Measurements from ENCODE around the gene NTHL1.
"Not testable (repeated sequence)": the region's sequence is repeated elsewhere in the genome, so short reads cannot be mapped to it uniquely, and the experiment has no call there.

NTHL1 gene

GRCh38 chr16:2040041-2040786, 7.4 kb downstream of the NTHL1 start:
- no peak for FAIRE-seq

- peak; percentile 72 for FAIRE-seq
Measured at GRCh38 chr16:2039274-2040031, 8.2 kb downstream of the NTHL1 start.

- FAIRE-seq, result no peak
Measured at GRCh38 chr16:2038382-2039231, 9.0 kb downstream of the NTHL1 start.

- FAIRE-seq, result no peak
Measured at GRCh38 chr16:2037647-2038381, 9.8 kb downstream of the NTHL1 start.

- FAIRE-seq, result no peak
Measured at GRCh38 chr16:2037115-2037514, 10.5 kb downstream of the NTHL1 start.

GRCh38 chr16:2036200-2036966, 11.3 kb downstream of the NTHL1 start:
- FAIRE-seq, result no peak

- no peak for FAIRE-seq
Measured at GRCh38 chr16:2035431-2036199, 12.0 kb downstream of the NTHL1 start.

- no peak for FAIRE-seq
Measured at GRCh38 chr16:2034696-2035430, 12.8 kb downstream of the NTHL1 start.

GRCh38 chr16:2033909-2034695, 13.5 kb downstream of the NTHL1 start:
- not testable (repeated sequence) for FAIRE-seq

GRCh38 chr16:2033057-2033908, 14.4 kb downstream of the NTHL1 start:
- no peak for FAIRE-seq

GRCh38 chr16:2032285-2033056, 15.2 kb downstream of the NTHL1 start:
- no peak for FAIRE-seq

- FAIRE-seq, result no peak
Measured at GRCh38 chr16:2031081-2031577, 16.5 kb downstream of the NTHL1 start.

- no peak for FAIRE-seq
Measured at GRCh38 chr16:2030036-2030435, 17.6 kb downstream of the NTHL1 start.

GRCh38 chr16:2029350-2029749, 18.3 kb downstream of the NTHL1 start:
- FAIRE-seq, result no peak

GRCh38 chr16:2028620-2029220, 18.9 kb downstream of the NTHL1 start:
- no peak for FAIRE-seq

- no peak for FAIRE-seq
Measured at GRCh38 chr16:2028146-2028545, 19.5 kb downstream of the NTHL1 start.

Measured in endometrium (tissue), 2 donors.